ENCODE data around the gene MT1M. TPM values are rescaled to one million over a fixed set of nuclear protein-coding genes. Genes with fewer than 3 reads are reported as not detected.

MT1M gene
- total and polyA plus RNA-seq, 2 of the 8 experiments (the other 6 are each of a cell fraction or from before 2014, with no cell fraction given), result 2.1 TPM; not detected in 1

DNA sequence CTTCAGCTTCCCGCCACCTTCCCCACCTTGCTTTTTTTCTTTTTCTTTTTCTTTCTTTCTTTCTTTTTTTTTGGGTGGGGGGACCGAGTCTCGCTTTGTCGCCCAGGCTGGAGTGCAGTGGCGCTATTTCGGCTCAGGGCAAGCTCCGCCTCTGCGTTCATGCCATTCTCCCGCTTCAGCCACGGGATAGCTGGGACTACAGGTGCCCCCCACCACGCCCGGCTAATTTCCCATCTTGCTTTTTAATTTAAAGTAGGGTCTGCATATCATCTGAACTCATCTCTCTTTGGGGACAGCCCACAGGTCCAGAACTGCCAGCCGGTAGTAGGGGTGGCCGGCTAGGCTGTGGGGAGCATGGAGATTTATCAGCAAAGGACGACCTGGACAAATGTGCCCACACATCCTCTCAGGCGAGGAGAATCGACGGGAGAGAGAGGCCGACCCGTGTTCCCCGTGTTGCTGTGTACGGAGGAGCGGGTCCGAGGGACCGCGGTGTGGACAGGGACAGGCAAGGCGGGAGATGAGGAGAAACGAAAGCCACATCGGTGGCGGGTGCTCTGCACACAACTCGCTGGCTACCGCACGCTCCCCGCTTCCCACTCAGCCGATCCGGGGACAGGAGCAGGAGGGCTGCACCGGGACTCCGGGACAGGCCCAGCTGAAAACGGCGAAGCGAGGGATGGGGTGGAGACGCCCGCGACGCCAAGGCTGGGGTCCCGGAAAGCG is 2.4 kb downstream of the MT1M start (continued):
- TF ChIP-seq FOSL1 (IDR thresholded peaks at IDR 0.05; ENCODE audit: insufficient read depth, low read depth, low read length) (no peak), TBP (IDR thresholded peaks at IDR 0.05; ENCODE audit: low read depth, low read length) (no peak), MAX (IDR thresholded peaks at IDR 0.05) (no peak), CBX5 (IDR thresholded peaks at IDR 0.05; ENCODE audit: low read depth, low read length) (no peak), CBX8 (IDR thresholded peaks at IDR 0.05; ENCODE audit: borderline replicate concordance, low read depth, low read length) (0 out of 2 replicates have a peak, but pooled peaks have one; percentile 58), KDM1A (IDR thresholded peaks at IDR 0.05; ENCODE audit: borderline replicate concordance, low read length) (no peak), EZH2 (IDR thresholded peaks at IDR 0.05; ENCODE audit: low read depth, low read length, severe bottlenecking) (no peak), POU5F1 (IDR thresholded peaks at IDR 0.05; ENCODE audit: low read depth, low read length) (no peak), GTF2F1 (IDR thresholded peaks at IDR 0.05; ENCODE audit: borderline replicate concordance, low read depth, low read length) (no peak), YY1 (IDR thresholded peaks at IDR 0.05; ENCODE audit: low read depth, low read length) (no peak), EGR1 (IDR thresholded peaks at IDR 0.05; ENCODE audit: borderline replicate concordance, low read depth, low read length) (no peak), ATF3 (IDR thresholded peaks at IDR 0.05; ENCODE audit: insufficient read depth, low read depth, low read length) (no peak), RNF2 (IDR thresholded peaks at IDR 0.05; ENCODE audit: borderline replicate concordance, low read depth, low read length, missing control alignments, poor library complexity, severe bottlenecking) (peak; percentile 90), EP300 (IDR thresholded peaks at IDR 0.05; ENCODE audit: borderline replicate concordance in 1 of 2, low read depth in 2 of 2, low read length in 2 of 2) (no peak), SIN3A (conservative IDR thresholded peaks at IDR 0.05 in 1 of 2, IDR thresholded peaks at IDR 0.05 in 1 of 2; ENCODE audit: low read depth in 1 of 2, low read length in 2 of 2) (no peak), JUN (IDR thresholded peaks at IDR 0.05; ENCODE audit: low read depth, low read length) (no peak), RFX5 (IDR thresholded peaks at IDR 0.05; ENCODE audit: borderline replicate concordance, low read depth, low read length) (no peak), TEAD4 (IDR thresholded peaks at IDR 0.05; ENCODE audit: low read depth, low read length) (no peak), BCL11A (IDR thresholded peaks at IDR 0.05; ENCODE audit: low read depth in 2 of 2, low read length in 2 of 2) (no peak), SAP30 (IDR thresholded peaks at IDR 0.05; ENCODE audit: insufficient read depth, insufficient replicate concordance, low read length) (no peak)

All from H1 (cell line).